Measurements from ENCODE around the gene MARK1.
"Not testable (repeated sequence)": the region's sequence is repeated elsewhere in the genome, so short reads cannot be mapped to it uniquely, and the experiment has no call there.

The MARK1 gene

GRCh38 chr1:220604926-220605325 is 77.0 kb downstream of the MARK1 start:
- H3K4me3 ChIP-seq (ENCODE audit: low read depth, low read length): no peak overlapping the region
- DNase-seq (ENCODE audit: low read depth): no peak
- no peak for TF ChIP-seq CTCF (IDR thresholded peaks at IDR 0.05; ENCODE audit: low read depth, low read length, missing control alignments)

- DNase-seq (ENCODE audit: low read depth); H3K4me3 ChIP-seq (ENCODE audit: low read depth, low read length): not testable (repeated sequence)
These were observed 77.7 kb downstream of the MARK1 start for GRCh38 chr1:220605651-220606050.

- not testable (repeated sequence) for H3K4me3 ChIP-seq (ENCODE audit: low read depth, low read length); DNase-seq (ENCODE audit: low read depth)
These were observed 83.2 kb downstream of the MARK1 start for GRCh38 chr1:220611100-220611499.

- no peak overlapping the region for H3K4me3 ChIP-seq (ENCODE audit: low read depth, low read length)
- no peak for DNase-seq (ENCODE audit: low read depth)
- no peak for TF ChIP-seq CTCF (IDR thresholded peaks at IDR 0.05; ENCODE audit: low read depth, low read length, missing control alignments)
These were observed 88.9 kb downstream of the MARK1 start for GRCh38 chr1:220616836-220617235.

- DNase-seq (ENCODE audit: low read depth): no peak
These were observed 100.5 kb downstream of the MARK1 start for GRCh38 chr1:220628431-220628830.

GRCh38 chr1:220631238-220631815 is 103.4 kb downstream of the MARK1 start:
- no peak for TF ChIP-seq CTCF (IDR thresholded peaks at IDR 0.05; ENCODE audit: low read depth, low read length, missing control alignments)
- no peak for DNase-seq (ENCODE audit: low read depth)
- no peak overlapping the region for H3K4me3 ChIP-seq (ENCODE audit: low read depth, low read length)

More at GRCh38 chr1:220628431-220628830, 100.5 kb downstream of the MARK1 start:
- no peak overlapping the region for H3K4me3 ChIP-seq (ENCODE audit: low read depth, low read length)
- no peak for TF ChIP-seq CTCF (IDR thresholded peaks at IDR 0.05; ENCODE audit: low read depth, low read length, missing control alignments)

- DNase-seq (ENCODE audit: low read depth): no peak
- no peak for TF ChIP-seq CTCF (IDR thresholded peaks at IDR 0.05; ENCODE audit: low read depth, low read length, missing control alignments)
- H3K4me3 ChIP-seq (ENCODE audit: low read depth, low read length): no peak overlapping the region
These were observed 109.8 kb downstream of the MARK1 start for GRCh38 chr1:220637759-220638158.

GRCh38 chr1:220642285-220642684 is 114.3 kb downstream of the MARK1 start:
- H3K4me3 ChIP-seq (ENCODE audit: low read depth, low read length): no peak overlapping the region
- TF ChIP-seq CTCF (IDR thresholded peaks at IDR 0.05; ENCODE audit: low read depth, low read length, missing control alignments): no peak
- DNase-seq (ENCODE audit: low read depth): no peak
